Neural progenitor cell (in vitro differentiated cells): ENCODE measurements around the gene ZFP42. TPM values are rescaled to one million over a fixed set of nuclear protein-coding genes. Genes with fewer than 3 reads are reported as not detected.
A peak's percentile ranks its signal among the peaks of the same experiment; 100 is the strongest.

ENCODE experiments used
- DNase-seq: peaks from one replicate; pipeline ENCODE4 v3.0.0-alpha.2; 2016; ENCODE audit warnings: low spot score
- H2AFZ ChIP-seq: fragments of 200-600 bp; sonication (generic); replicated peaks from 2 replicates; pipeline ENCODE4 v1.6.1; 2016; ENCODE audit warnings: antibody characterized with exemption
- H3F3A ChIP-seq: fragments of 200-600 bp; sonication (generic); 2 replicates; pipeline ENCODE4 v1.6.1; 2016; ENCODE audit warnings: antibody characterized with exemption, low read depth
- H3K27ac ChIP-seq: fragments of 200-600 bp; sonication (generic); 2 replicates; pipeline ENCODE4 v1.5.1; 2016; ENCODE audit warnings: mild to moderate bottlenecking
- H3K27me3 ChIP-seq: fragments of 200-600 bp; sonication (generic); 2 replicates; pipeline ENCODE4 v1.6.1; 2016; ENCODE audit warnings: mild to moderate bottlenecking, moderate library complexity
- H3K36me3 ChIP-seq: fragments of 200-600 bp; sonication (generic); 2 replicates; pipeline ENCODE4 v1.5.1; 2016
- H3K4me1 ChIP-seq: fragments of 200-600 bp; sonication (generic); 2 replicates; pipeline ENCODE4 v1.6.1; 2016; ENCODE audit warnings: mixed run types
- H3K4me2 ChIP-seq: fragments of 200-600 bp; sonication (generic); 2 replicates; pipeline ENCODE4 v1.6.1; 2016
- H3K4me3 ChIP-seq: fragments of 200-600 bp; sonication (generic); 2 replicates; pipeline ENCODE4 v1.5.1; 2016
- H3K79me2 ChIP-seq: fragments of 200-600 bp; sonication (generic); 2 replicates; pipeline ENCODE4 v1.6.1; 2016; ENCODE audit warnings: low read depth
- H3K9ac ChIP-seq: fragments of 200-600 bp; sonication (generic); 2 replicates; pipeline ENCODE4 v1.6.1; 2016
- H3K9me3 ChIP-seq: fragments of 200-600 bp; sonication (generic); 2 replicates; pipeline ENCODE4 v1.5.1; 2016; ENCODE audit warnings: low read depth
- H4K20me1 ChIP-seq: fragments of 200-600 bp; sonication (generic); 2 replicates; pipeline ENCODE4 v1.6.1; 2016; ENCODE audit warnings: low read depth
- H3K27ac Mint-ChIP-seq: 3 replicates; pipeline ENCODE4 v1.8.0; 2021; ENCODE audit warnings: mixed read lengths
- H3K27me3 Mint-ChIP-seq: 2 replicates; pipeline ENCODE4 v1.8.0; 2022; ENCODE audit warnings: low read depth, mild to moderate bottlenecking, inconsistent platforms, moderate library complexity, mixed read lengths; ENCODE audit not compliant: insufficient read depth
- H3K36me3 Mint-ChIP-seq: 3 replicates; pipeline ENCODE4 v1.8.0; 2021; ENCODE audit warnings: mixed read lengths
- H3K4me1 Mint-ChIP-seq: 3 replicates; pipeline ENCODE4 v1.8.0; 2021; ENCODE audit warnings: mixed read lengths
- H3K4me3 Mint-ChIP-seq: 3 replicates; pipeline ENCODE4 v1.8.0; 2021; ENCODE audit warnings: mild to moderate bottlenecking, moderate library complexity, mixed read lengths
- H3K9me3 Mint-ChIP-seq: 3 replicates; pipeline ENCODE4 v1.8.0; 2020; ENCODE audit warnings: mixed read lengths
- EZH2 ChIP-seq: fragments of 200-600 bp; sonication (generic); IDR thresholded peaks from 2 replicates; pipeline ENCODE4 v1.6.1; 2017; ENCODE audit warnings: antibody characterized with exemption, mild to moderate bottlenecking, moderate library complexity
- EZH2phosphoT487 ChIP-seq: fragments of 200-600 bp; sonication (generic); IDR thresholded peaks from 2 replicates; pipeline ENCODE4 v1.6.1; 2017; ENCODE audit warnings: antibody characterized with exemption
- total RNA-seq: library from RNA; depleted of rRNA; stranded (reverse); fragments of >200 nt; gene quantifications from 2 replicates; pipeline ENCODE4 v1.2.3, GENCODE V29; 2015; ENCODE audit warnings: low replicate concordance
- TF ChIP-seq, protein P1 (sequence below): fragments of 200-600 bp; sonication (generic); IDR thresholded peaks from 2 replicates; pipeline ENCODE4 v1.5.1; 2017; ENCODE audit warnings: antibody characterized with exemption, mild to moderate bottlenecking

ZFP42 gene
- total RNA-seq, 1 donor from 2014 or later: 54.5 TPM

DNA sequence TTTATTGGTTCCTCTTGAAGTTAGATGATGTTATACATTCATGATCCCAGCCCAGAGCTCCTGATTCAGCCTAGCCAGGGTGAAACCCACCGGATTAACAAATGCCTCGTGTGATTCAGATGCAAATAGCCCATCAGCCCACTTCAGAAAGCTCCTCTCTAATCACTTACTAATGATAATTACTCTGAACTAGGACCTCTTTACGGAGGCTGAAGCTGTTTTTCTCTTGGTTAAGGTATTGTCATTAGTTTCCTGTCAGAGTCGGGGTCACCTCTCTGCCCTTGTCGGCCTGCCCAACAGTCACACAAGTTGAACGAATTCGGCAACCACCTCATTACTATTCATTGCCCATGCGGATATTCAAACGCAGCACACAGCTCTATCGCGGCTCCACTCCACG lies 36.6 kb downstream of the ZFP42 start:
- no peak overlapping the region for H3K9ac ChIP-seq
- H4K20me1 ChIP-seq: no peaks in the 10 kb centered on the region
- peak overlapping the region; percentile 81 for H3K4me2 ChIP-seq
- Mint-ChIP-seq H3K27me3 (peaks cover 11% of the 10 kb centered on the region), H3K4me1 (peaks cover 11% of the 10 kb centered on the region), H3K36me3 (no peaks in the 10 kb centered on the region), H3K27ac (peak overlapping the region; percentile 9), H3K4me3 (peak overlapping the region; percentile 69), H3K9me3 (peaks cover 2% of the 10 kb centered on the region)
- peak overlapping the region; percentile 17 for H3K27ac ChIP-seq
- H3K79me2 ChIP-seq: no peaks in the 10 kb centered on the region
- peak; percentile 79 for DNase-seq
- peak overlapping the region; percentile 41 for H3K4me3 ChIP-seq
- H2AFZ ChIP-seq: peak overlapping the region; percentile 13
- TF ChIP-seq EZH2 (no peak), EZH2phosphoT487 (no peak)
- TF ChIP-seq, protein P1, sequence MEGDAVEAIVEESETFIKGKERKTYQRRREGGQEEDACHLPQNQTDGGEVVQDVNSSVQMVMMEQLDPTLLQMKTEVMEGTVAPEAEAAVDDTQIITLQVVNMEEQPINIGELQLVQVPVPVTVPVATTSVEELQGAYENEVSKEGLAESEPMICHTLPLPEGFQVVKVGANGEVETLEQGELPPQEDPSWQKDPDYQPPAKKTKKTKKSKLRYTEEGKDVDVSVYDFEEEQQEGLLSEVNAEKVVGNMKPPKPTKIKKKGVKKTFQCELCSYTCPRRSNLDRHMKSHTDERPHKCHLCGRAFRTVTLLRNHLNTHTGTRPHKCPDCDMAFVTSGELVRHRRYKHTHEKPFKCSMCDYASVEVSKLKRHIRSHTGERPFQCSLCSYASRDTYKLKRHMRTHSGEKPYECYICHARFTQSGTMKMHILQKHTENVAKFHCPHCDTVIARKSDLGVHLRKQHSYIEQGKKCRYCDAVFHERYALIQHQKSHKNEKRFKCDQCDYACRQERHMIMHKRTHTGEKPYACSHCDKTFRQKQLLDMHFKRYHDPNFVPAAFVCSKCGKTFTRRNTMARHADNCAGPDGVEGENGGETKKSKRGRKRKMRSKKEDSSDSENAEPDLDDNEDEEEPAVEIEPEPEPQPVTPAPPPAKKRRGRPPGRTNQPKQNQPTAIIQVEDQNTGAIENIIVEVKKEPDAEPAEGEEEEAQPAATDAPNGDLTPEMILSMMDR: no peak
- peaks cover 46% of the 10 kb centered on the region for H3F3A ChIP-seq
- no peaks in the 10 kb centered on the region for H3K36me3 ChIP-seq
- H3K27me3 ChIP-seq: no peaks in the 10 kb centered on the region
- no peaks in the 10 kb centered on the region for H3K9me3 ChIP-seq
- H3K4me1 ChIP-seq: peaks cover 26% of the 10 kb centered on the region

DNA sequence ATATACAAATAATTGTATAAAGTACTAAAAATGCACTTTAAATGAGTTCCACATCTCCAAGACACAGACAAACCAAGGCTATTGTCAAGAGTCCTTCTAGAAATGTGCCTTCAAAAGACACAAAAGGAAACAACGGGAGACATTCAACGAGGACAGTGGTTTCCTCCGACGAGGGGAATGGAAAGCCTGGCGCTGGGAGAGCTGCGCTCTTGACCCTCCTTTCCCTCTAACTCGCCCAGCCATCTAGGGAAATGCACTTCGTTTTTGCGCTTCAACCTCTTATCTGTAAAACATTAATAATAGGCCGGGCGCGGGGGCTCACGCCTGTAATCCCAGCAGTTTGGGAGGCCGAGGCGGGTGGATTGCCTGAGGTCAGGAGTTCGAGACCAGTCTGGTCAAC lies 37.0 kb downstream of the ZFP42 start:
- Histone ChIP-seq H3K79me2 (no peaks in the 10 kb centered on the region), H4K20me1 (no peaks in the 10 kb centered on the region), H3K9ac (no peak overlapping the region), H3K9me3 (no peaks in the 10 kb centered on the region), H3K27me3 (no peaks in the 10 kb centered on the region), H3K36me3 (no peaks in the 10 kb centered on the region), H3F3A (peaks cover 46% of the 10 kb centered on the region), H3K4me2 (peak overlapping the region; percentile 81), H3K27ac (no peak overlapping the region), H2AFZ (no peak overlapping the region), H3K4me1 (peaks cover 26% of the 10 kb centered on the region), H3K4me3 (peak overlapping the region; percentile 41)
- Mint-ChIP-seq H3K27me3 (peaks cover 11% of the 10 kb centered on the region), H3K27ac (peak overlapping the region; percentile 9), H3K4me1 (peaks cover 11% of the 10 kb centered on the region), H3K9me3 (peaks cover 2% of the 10 kb centered on the region), H3K4me3 (peak overlapping the region; percentile 69), H3K36me3 (no peaks in the 10 kb centered on the region)
- peak; percentile 76 for DNase-seq
- no peak for TF ChIP-seq EZH2phosphoT487
- TF ChIP-seq EZH2: no peak
- TF ChIP-seq, protein P1: no peak

DNA sequence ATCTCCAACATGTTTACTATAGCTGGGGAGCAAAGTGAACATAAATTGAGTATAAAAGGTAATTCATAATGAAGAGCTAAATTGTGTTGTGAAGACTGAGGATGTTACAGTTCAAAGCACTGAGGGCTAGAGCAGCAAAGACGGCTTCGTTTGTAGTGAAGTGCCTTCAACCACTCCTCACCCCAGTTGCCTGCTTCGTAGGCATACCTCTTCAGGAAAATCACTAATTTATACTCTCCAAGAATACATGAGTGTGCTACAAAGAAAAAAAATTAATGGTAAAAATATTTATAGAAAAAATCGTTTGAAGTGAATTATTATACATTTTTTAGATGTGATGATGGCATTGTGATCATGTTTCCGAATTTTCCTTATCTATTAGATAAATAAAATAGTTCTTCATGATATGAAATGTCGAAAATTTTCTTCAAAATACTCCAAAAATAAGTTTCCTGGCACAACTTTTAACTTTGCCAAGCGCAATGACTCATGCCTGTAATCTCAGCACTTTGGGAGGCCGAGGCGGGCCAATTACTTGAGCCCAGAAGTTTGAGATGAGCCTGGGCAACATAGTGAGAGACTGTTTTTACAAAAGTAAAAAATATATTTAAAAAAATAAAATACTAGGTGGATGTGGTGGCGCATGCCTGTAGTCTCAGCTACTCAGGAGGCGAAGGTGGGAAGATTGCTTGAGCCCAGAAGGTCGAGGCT lies 41.6 kb downstream of the ZFP42 start:
- H3K36me3 ChIP-seq: no peaks in the 10 kb centered on the region
- H3K4me1 Mint-ChIP-seq: peaks cover 5% of the 10 kb centered on the region
- no peaks in the 10 kb centered on the region for H3K9me3 ChIP-seq
- H3K27ac Mint-ChIP-seq: no peak overlapping the region
- no peak overlapping the region for H3K9ac ChIP-seq
- no peaks in the 10 kb centered on the region for H3K27me3 ChIP-seq
- H3K4me3 Mint-ChIP-seq: no peak overlapping the region
- H4K20me1 ChIP-seq: no peaks in the 10 kb centered on the region
- no peaks in the 10 kb centered on the region for H3K36me3 Mint-ChIP-seq
- TF ChIP-seq, protein P1: no peak
- TF ChIP-seq EZH2phosphoT487 (no peak), EZH2 (no peak)
- H3K27me3 Mint-ChIP-seq: peaks cover 5% of the 10 kb centered on the region
- no peaks in the 10 kb centered on the region for H3K79me2 ChIP-seq
- no peak overlapping the region for H3K4me2 ChIP-seq
- peaks cover 14% of the 10 kb centered on the region for H3K4me1 ChIP-seq
- H3K4me3 ChIP-seq: no peak overlapping the region
- peaks cover 13% of the 10 kb centered on the region for H3K9me3 Mint-ChIP-seq
- H2AFZ ChIP-seq: no peak overlapping the region
- H3K27ac ChIP-seq: no peak overlapping the region
- H3F3A ChIP-seq: peaks cover 30% of the 10 kb centered on the region
- no peak for DNase-seq
